GM15510 (cell line): ENCODE results near the gene GPT2.

Experiments
- POLR2A ChIP-seq: IDR thresholded peaks from 3 replicates; pipeline ENCODE4 v1.6.1; 2011; ENCODE audit warnings: borderline replicate concordance; ENCODE audit not compliant: insufficient read length; ENCODE audit errors: extremely low read depth

Gene GPT2

GRCh38 chr16:46918905-46919792, 35.0 kb downstream of the GPT2 start:
- TF ChIP-seq POLR2A = no peak

DNA sequence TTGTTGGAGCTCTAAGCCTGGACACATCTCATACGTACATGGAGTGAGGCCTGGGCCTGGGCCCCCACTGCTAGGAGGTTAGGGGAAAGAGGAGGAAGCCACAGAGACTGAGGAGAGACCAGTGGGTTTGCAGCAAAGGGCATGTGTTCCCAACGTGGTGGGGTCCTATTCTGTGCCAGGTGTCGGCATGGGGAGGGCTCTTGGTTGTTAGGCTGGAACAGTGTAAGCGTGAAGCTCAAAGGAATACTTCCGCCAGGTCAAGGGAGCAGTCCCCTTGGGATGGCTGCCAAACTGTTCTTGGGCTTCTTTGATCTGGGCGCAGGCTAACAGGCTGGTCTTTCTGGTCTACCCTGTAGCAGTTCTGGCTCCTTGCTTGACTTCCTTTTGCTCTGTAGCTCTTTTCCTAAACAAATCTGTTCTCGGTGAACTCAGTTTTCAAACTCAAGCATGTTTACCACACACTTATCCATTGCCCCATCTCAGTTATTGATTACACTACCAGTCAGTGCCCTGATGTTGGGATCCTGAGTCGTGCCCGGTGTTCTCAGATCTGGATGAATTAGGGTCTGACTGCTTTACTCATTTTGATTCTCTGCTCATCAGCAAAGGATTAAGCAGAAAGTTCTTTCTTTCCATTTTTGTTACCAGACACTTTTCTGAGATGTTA, 36.4 kb downstream of the GPT2 start:
- TF ChIP-seq POLR2A = no peak

GRCh38 chr16:46922239-46922638, 38.1 kb downstream of the GPT2 start:
- no peak for TF ChIP-seq POLR2A

GRCh38 chr16:46923513-46924295, 39.5 kb downstream of the GPT2 start:
- no peak for TF ChIP-seq POLR2A

- TF ChIP-seq POLR2A = no peak
Measured at GRCh38 chr16:46924402-46924801, 40.2 kb downstream of the GPT2 start.

GRCh38 chr16:46926470-46927225, 42.5 kb downstream of the GPT2 start:
- no peak for TF ChIP-seq POLR2A

DNA sequence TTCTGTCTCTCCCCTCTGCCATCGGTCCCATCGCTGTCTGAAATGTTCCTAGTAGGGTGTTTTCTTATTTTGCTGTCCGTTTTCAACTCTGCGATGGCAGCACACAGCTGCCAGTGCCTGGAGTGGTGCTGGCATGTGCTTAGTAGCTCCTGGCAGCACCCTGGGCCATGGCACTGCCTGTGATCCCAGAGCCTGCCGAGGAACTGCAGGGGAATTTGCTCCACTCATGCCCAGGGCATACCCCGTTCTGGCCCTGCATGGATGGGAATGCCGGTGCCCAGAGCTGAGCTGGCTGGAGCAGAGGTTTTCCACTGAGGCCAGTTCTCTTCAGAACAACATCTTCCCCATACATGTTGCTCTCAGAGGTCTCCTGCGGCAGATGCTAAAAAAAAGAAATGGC, 43.1 kb downstream of the GPT2 start:
- no peak for TF ChIP-seq POLR2A

- TF ChIP-seq POLR2A = no peak
Measured at GRCh38 chr16:46928811-46929210, 44.6 kb downstream of the GPT2 start.

GRCh38 chr16:46929378-46930332, 45.5 kb downstream of the GPT2 start:
- TF ChIP-seq POLR2A = no peak

- no peak for TF ChIP-seq POLR2A
Measured at GRCh38 chr16:46930861-46931260, 46.7 kb downstream of the GPT2 start.

GRCh38 chr16:46932802-46933201, 48.6 kb downstream of the GPT2 start:
- no peak for TF ChIP-seq POLR2A

- TF ChIP-seq POLR2A = no peak
Measured at GRCh38 chr16:46937536-46937935, 53.4 kb downstream of the GPT2 start.

DNA sequence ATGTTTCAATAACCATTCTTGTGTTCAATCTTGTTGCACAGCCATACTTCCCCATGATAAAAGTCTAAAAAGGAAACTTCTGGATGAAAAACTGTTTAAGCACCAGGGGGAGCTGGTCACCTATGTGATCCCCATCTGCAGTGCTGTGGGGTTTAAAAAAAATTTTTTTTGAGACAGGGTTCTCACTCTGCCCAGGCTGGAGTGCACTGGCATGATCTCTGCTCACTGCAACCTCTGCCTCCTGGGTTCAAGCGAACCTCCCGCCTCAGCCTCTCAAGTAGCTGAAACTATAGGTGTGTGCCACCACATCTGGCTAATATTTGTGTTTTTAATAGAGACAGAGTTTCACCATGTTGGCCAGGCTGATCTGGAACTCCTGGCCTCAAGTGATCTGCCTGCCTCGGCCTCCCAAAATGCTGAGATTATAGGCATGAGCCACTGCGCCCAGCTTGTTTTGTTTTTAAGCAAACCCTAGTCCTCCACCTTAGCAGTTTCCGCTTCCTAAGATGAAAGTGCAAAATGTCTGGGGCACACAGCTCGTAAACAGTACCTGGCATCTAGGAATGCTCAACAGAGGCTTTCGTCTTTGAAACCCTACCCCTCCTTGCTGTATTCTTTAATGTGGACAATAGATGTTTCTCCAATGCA, 63.9 kb downstream of the GPT2 start:
- TF ChIP-seq POLR2A = no peak
